DOHH2 (cell line): ENCODE data around the gene CD274.

Experiments
- H3F3A ChIP-seq: fragments of 200-600 bp; sonication (generic), shearing (Covaris generic); 2 replicates; pipeline ENCODE4 v1.6.0; 2016; ENCODE audit warnings: antibody characterized with exemption, mild to moderate bottlenecking; ENCODE audit not compliant: control insufficient read depth, insufficient read depth
- H3K27ac ChIP-seq: fragments of 200-600 bp; sonication (generic); 2 replicates; pipeline ENCODE4 v1.5.1; 2014; ENCODE audit warnings: low read depth, mild to moderate bottlenecking, low read length, moderate library complexity
- H3K27me3 ChIP-seq: fragments of 200-600 bp; sonication (generic); 2 replicates; pipeline ENCODE4 v1.6.1; 2014; ENCODE audit warnings: mild to moderate bottlenecking, low read length, mixed read lengths; ENCODE audit not compliant: control insufficient read depth
- H3K36me3 ChIP-seq: fragments of 200-600 bp; sonication (generic); 2 replicates; pipeline ENCODE4 v1.6.1; 2014; ENCODE audit warnings: mild to moderate bottlenecking, low read length, moderate library complexity, mixed read lengths; ENCODE audit not compliant: control insufficient read depth
- H3K4me1 ChIP-seq: fragments of 200-600 bp; sonication (generic); 2 replicates; pipeline ENCODE4 v1.6.1; 2014; ENCODE audit warnings: mild to moderate bottlenecking, low read length, mixed read lengths; ENCODE audit not compliant: control insufficient read depth
- H3K4me2 ChIP-seq: fragments of 200-600 bp; sonication (generic); 2 replicates; pipeline ENCODE4 v1.6.0; 2014; ENCODE audit warnings: mild to moderate bottlenecking, low read length, moderate library complexity
- H3K4me3 ChIP-seq: fragments of 200-600 bp; sonication (generic); 2 replicates; pipeline ENCODE4 v1.5.1; 2014; ENCODE audit warnings: mild to moderate bottlenecking, low read length, mixed read lengths
- H3K79me2 ChIP-seq: fragments of 200-600 bp; sonication (generic); 2 replicates; pipeline ENCODE4 v1.6.1; 2014; ENCODE audit warnings: mild to moderate bottlenecking, low read length, mixed read lengths; ENCODE audit not compliant: control insufficient read depth
- H3K9me2 ChIP-seq: fragments of 200-600 bp; sonication (generic); replicated peaks from 2 replicates; pipeline ENCODE4 v1.6.1; 2014; ENCODE audit warnings: mild to moderate bottlenecking, low read length, mixed read lengths; ENCODE audit not compliant: control insufficient read depth
- H3K9me3 ChIP-seq: fragments of 200-600 bp; sonication (generic); 2 replicates; pipeline ENCODE4 v1.6.1; 2014; ENCODE audit warnings: antibody characterized with exemption, low read length, mixed read lengths; ENCODE audit not compliant: control insufficient read depth, insufficient read depth
- H4K20me1 ChIP-seq: fragments of 200-600 bp; sonication (generic); 2 replicates; pipeline ENCODE4 v1.6.0; 2014; ENCODE audit warnings: low read depth, mild to moderate bottlenecking, antibody characterized with exemption, low read length, moderate library complexity; ENCODE audit not compliant: control insufficient read depth, insufficient read depth
- CTCF ChIP-seq: fragments of 200-600 bp; sonication (generic); IDR thresholded peaks from one replicate; pipeline ENCODE4 v1.5.1; 2014; ENCODE audit warnings: antibody characterized with exemption, mild to moderate bottlenecking, low read depth, low read length; ENCODE audit not compliant: poor library complexity, severe bottlenecking
- EZH2phosphoT487 ChIP-seq: fragments of 200-600 bp; sonication (generic); IDR thresholded peaks from 2 replicates; pipeline ENCODE4 v1.6.1; 2017; ENCODE audit warnings: borderline replicate concordance, mild to moderate bottlenecking, antibody characterized with exemption, low read length, moderate library complexity, mixed read lengths

CD274 gene

GRCh38 chr9:5516453-5517220 lies 66.3 kb downstream of the CD274 start:
- no peaks in the 10 kb centered on the region for H3K9me3 ChIP-seq
- H3K27me3 ChIP-seq, result no peaks in the 10 kb centered on the region
- no peaks in the 10 kb centered on the region for H3K36me3 ChIP-seq
- TF ChIP-seq EZH2phosphoT487 (no peak), CTCF (no peak)
- no peaks in the 10 kb centered on the region for H3K9me2 ChIP-seq
- no peak overlapping the region for H3K4me3 ChIP-seq
- H3K4me2 ChIP-seq, result no peak overlapping the region
- no peaks in the 10 kb centered on the region for H3F3A ChIP-seq
- no peaks in the 10 kb centered on the region for H3K79me2 ChIP-seq
- no peaks in the 10 kb centered on the region for H3K4me1 ChIP-seq
- no peak overlapping the region for H3K27ac ChIP-seq
- H4K20me1 ChIP-seq, result no peaks in the 10 kb centered on the region

DNA sequence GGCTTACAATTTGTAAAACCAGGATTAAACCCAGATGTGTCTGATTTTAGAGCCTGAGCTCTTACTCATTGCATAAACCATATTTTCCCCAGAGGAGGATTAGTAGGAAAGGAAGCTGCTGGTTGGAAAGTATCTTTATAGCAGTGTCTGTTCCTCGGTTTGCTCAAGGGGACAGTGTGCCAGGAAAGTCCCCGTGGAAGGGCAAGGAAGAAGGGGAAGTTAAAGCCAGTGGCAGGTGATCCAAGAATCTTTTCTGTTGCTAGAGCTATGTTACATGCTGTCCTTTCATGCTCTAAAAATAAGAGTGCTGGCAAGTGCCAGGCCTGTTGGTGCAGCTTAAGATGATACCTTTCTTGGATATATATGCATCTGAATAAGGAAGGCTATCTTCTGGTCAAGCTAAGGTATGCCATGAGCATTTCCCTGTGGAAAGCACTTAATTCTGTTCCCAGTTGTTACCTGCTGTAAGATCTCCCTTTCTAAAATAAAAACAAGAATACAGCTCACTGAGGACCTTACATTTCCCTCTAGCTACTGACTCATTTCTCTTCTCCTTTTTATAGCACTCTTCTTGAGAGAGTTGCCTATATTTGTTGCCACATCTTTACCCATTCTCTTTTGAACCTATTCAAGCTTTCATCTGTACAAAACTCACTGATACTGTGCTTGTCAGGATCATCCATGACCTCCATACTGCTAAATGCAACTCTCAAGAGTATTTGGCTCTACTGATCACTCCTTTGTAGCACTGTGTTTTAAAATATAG lies 68.0 kb downstream of the CD274 start:
- no peaks in the 10 kb centered on the region for H3K4me1 ChIP-seq
- no peaks in the 10 kb centered on the region for H3K36me3 ChIP-seq

DNA sequence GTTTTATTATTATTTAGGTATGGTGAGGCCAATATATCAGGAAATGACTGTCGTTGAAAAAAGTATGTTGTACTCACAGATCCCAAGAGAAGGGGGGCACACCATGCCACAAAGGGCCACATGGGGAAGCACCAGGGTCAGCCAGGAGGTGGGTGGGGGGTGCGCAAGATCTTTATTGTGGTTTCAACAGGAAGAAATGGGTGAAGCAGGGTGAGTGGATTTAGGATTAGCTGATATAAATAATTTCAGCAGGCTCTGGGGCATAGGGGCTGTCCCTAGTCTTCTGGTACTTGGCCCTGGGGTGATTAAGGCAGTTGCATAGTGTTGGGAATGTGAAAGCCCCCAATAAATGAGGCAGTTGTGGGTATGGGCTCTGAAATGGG lies 68.6 kb downstream of the CD274 start:
- no peaks in the 10 kb centered on the region for H3K9me2 ChIP-seq
- no peaks in the 10 kb centered on the region for H3F3A ChIP-seq
- no peak overlapping the region for H3K4me3 ChIP-seq
- H3K9me3 ChIP-seq, result no peaks in the 10 kb centered on the region
- H3K27me3 ChIP-seq, result no peaks in the 10 kb centered on the region
- no peaks in the 10 kb centered on the region for H3K79me2 ChIP-seq
- H3K36me3 ChIP-seq, result no peaks in the 10 kb centered on the region
- H3K4me2 ChIP-seq, result no peak overlapping the region
- TF ChIP-seq EZH2phosphoT487 (no peak), CTCF (no peak)
- H4K20me1 ChIP-seq, result no peaks in the 10 kb centered on the region
- no peaks in the 10 kb centered on the region for H3K4me1 ChIP-seq
- H3K27ac ChIP-seq, result no peak overlapping the region

More for the DNA sequence above, 68.0 kb downstream of the CD274 start:
- no peak overlapping the region for H3K27ac ChIP-seq
- TF ChIP-seq EZH2phosphoT487 (no peak), CTCF (no peak)
- no peaks in the 10 kb centered on the region for H3F3A ChIP-seq
- H4K20me1 ChIP-seq, result no peaks in the 10 kb centered on the region
- no peaks in the 10 kb centered on the region for H3K27me3 ChIP-seq
- no peaks in the 10 kb centered on the region for H3K9me2 ChIP-seq
- H3K4me2 ChIP-seq, result no peak overlapping the region
- no peaks in the 10 kb centered on the region for H3K79me2 ChIP-seq
- no peak overlapping the region for H3K4me3 ChIP-seq
- no peaks in the 10 kb centered on the region for H3K9me3 ChIP-seq
